ENCODE measurements around the gene SDC3. TPM values are rescaled to one million over a fixed set of nuclear protein-coding genes. Genes with fewer than 3 reads are reported as not detected.

The SDC3 gene
- total RNA-seq, 1 experiment from 2014 or later = 7.7 TPM

GRCh38 chr1:30953685-30954084, 45.1 kb upstream of the SDC3 start:
- no peak for TF ChIP-seq CTCF (conservative IDR thresholded peaks at IDR 0.05; ENCODE audit: low read depth, low read length)
- TF ChIP-seq EZH2 (IDR thresholded peaks at IDR 0.05; ENCODE audit: borderline replicate concordance, low read depth, low read length, poor library complexity, severe bottlenecking) = no peak
- CTCF ChIA-PET = no interaction called here
- Histone ChIP-seq H3K27me3 (replicated peaks; ENCODE audit: insufficient read depth, low read depth, low read length, poor library complexity) (no peaks in the 10 kb centered on the region), H3K9me3 (ENCODE audit: low read depth, low read length, poor library complexity, severe bottlenecking) (no peaks in the 10 kb centered on the region), H3K27ac (ENCODE audit: low read depth, low read length, poor library complexity, severe bottlenecking) (no peak overlapping the region), H3K4me1 (ENCODE audit: insufficient read depth, low read length, poor library complexity, severe bottlenecking) (no peaks in the 10 kb centered on the region), H3K36me3 (ENCODE audit: insufficient read depth, low read length, poor library complexity, severe bottlenecking) (peaks cover 84% of the 10 kb centered on the region), H3K4me3 (ENCODE audit: low read depth, low read length, poor library complexity, severe bottlenecking) (no peak overlapping the region)
- intact Hi-C loops (cut with micrococcal nuclease; ENCODE audit: unreplicated experiment) = no loop called here
- no peak for DNase-seq (ENCODE audit: low spot score)
- POLR2A ChIA-PET (ENCODE audit: low non-redundant PET) = no interaction called here
- BruUV-seq (replicated peaks) = no TSS peak

- no peak overlapping the region for H3K27ac ChIP-seq (ENCODE audit: low read depth, low read length, poor library complexity, severe bottlenecking)
- ChIA-PET POLR2A (ENCODE audit: low non-redundant PET) (no interaction called here), CTCF (no interaction called here)
- no peak for DNase-seq (ENCODE audit: low spot score)
- H3K4me1 ChIP-seq (ENCODE audit: insufficient read depth, low read length, poor library complexity, severe bottlenecking) = no peaks in the 10 kb centered on the region
- no TSS peak for BruUV-seq (replicated peaks)
- no peaks in the 10 kb centered on the region for H3K9me3 ChIP-seq (ENCODE audit: low read depth, low read length, poor library complexity, severe bottlenecking)
- H3K27me3 ChIP-seq (replicated peaks; ENCODE audit: insufficient read depth, low read depth, low read length, poor library complexity) = no peaks in the 10 kb centered on the region
- H3K36me3 ChIP-seq (ENCODE audit: insufficient read depth, low read length, poor library complexity, severe bottlenecking) = peaks cover 84% of the 10 kb centered on the region
- intact Hi-C loops (cut with micrococcal nuclease; ENCODE audit: unreplicated experiment) = no loop called here
- no peak overlapping the region for H3K4me3 ChIP-seq (ENCODE audit: low read depth, low read length, poor library complexity, severe bottlenecking)
- TF ChIP-seq CTCF (conservative IDR thresholded peaks at IDR 0.05; ENCODE audit: low read depth, low read length) (no peak), EZH2 (IDR thresholded peaks at IDR 0.05; ENCODE audit: borderline replicate concordance, low read depth, low read length, poor library complexity, severe bottlenecking) (no peak)
Observed at GRCh38 chr1:30952098-30952497, 43.5 kb upstream of the SDC3 start.

DNA sequence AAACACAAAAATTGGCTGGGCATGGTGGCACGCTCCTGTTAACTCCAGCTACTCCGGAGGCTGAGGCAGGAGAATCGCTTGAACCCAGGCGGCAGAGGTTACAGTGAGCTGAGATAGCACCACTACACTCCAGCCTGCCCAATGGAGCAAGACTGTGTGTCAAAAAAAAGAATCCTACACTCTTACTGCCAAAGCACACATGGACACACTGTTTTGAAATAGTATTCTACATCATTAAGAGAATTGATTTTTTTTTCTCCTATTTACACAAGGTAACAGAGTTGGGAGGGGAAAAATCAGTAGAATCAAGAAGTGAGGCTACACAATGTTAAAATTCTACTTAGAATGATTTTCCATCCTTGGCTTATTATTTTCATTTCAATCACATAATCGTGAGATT, 42.1 kb upstream of the SDC3 start:
- CTCF ChIA-PET = no interaction called here
- Histone ChIP-seq H3K36me3 (ENCODE audit: insufficient read depth, low read length, poor library complexity, severe bottlenecking) (peaks cover 76% of the 10 kb centered on the region), H3K27me3 (replicated peaks; ENCODE audit: insufficient read depth, low read depth, low read length, poor library complexity) (no peaks in the 10 kb centered on the region), H3K4me1 (ENCODE audit: insufficient read depth, low read length, poor library complexity, severe bottlenecking) (no peaks in the 10 kb centered on the region), H3K4me3 (ENCODE audit: low read depth, low read length, poor library complexity, severe bottlenecking) (no peak overlapping the region), H3K9me3 (ENCODE audit: low read depth, low read length, poor library complexity, severe bottlenecking) (no peaks in the 10 kb centered on the region), H3K27ac (ENCODE audit: low read depth, low read length, poor library complexity, severe bottlenecking) (no peak overlapping the region)
- BruUV-seq (replicated peaks) = no TSS peak
- no peak for DNase-seq (ENCODE audit: low spot score)
- no peak for TF ChIP-seq EZH2 (IDR thresholded peaks at IDR 0.05; ENCODE audit: borderline replicate concordance, low read depth, low read length, poor library complexity, severe bottlenecking)
- TF ChIP-seq CTCF (conservative IDR thresholded peaks at IDR 0.05; ENCODE audit: low read depth, low read length) = no peak
- intact Hi-C loops (cut with micrococcal nuclease; ENCODE audit: unreplicated experiment) = no loop called here
- POLR2A ChIA-PET (ENCODE audit: low non-redundant PET) = no interaction called here
